HepG2 (cell line): ENCODE data around the gene TEAD1. TPM values are rescaled to one million over a fixed set of nuclear protein-coding genes. Genes with fewer than 3 reads are reported as not detected.

Experiments used
- ATAC-seq: fragments of 200-7000 bp; cut with Tn5 transposase; 3 replicates; pipeline ENCODE4 v1.9.1; 2020; ENCODE audit warnings: mild to moderate bottlenecking, moderate library complexity
- BruUV-seq: library from RNA; stranded (reverse); fragments of 400-500 nt; replicated peaks from 2 replicates; lab custom pipeline; 2021; lab: Mats Ljungman, UMichigan
- CTCF ChIA-PET: fragments of 300-600 bp; formaldehyde crosslinking; extraction: SDS; loops from one replicate; lab custom pipeline; 2021; ENCODE audit warnings: low total read pairs, inconsistent platforms, low intra/inter-chr PET ratio; lab: Yijun Ruan, JAX
- POLR2A ChIA-PET: fragments of 350-600 bp; sonication (Branson Sonifier 250); formaldehyde crosslinking; loops from one replicate; lab custom pipeline; 2020; ENCODE audit warnings: antibody characterized with exemption, inconsistent platforms; lab: Yijun Ruan, JAX
- DNase-seq: peaks from one replicate; pipeline ENCODE4 v3.0.0-alpha.2; 2015; ENCODE audit warnings: low spot score
- FAIRE-seq: peaks from 3 replicates; lab custom pipeline; 2011; peaks lifted over from hg19 to GRCh38; lab: Jason Lieb, UNC
- H2AFZ ChIP-seq: one replicate; pipeline ENCODE4 v1.6.1; 2011; ENCODE audit warnings: low read length, inconsistent platforms
- H3K27ac ChIP-seq: fragments of 300-600 bp; 3 replicates; pipeline ENCODE4 v1.8.0; 2011; ENCODE audit warnings: mixed run types, mild to moderate bottlenecking, mixed read lengths, low read length, inconsistent platforms; ENCODE audit not compliant: insufficient read depth; ENCODE audit errors: extremely low read length
- H3K27me3 ChIP-seq, 2 experiments: fragments of 200-600 bp in 1 of 2; 2 replicates in 1 of 2; 3 replicates in 1 of 2; pipeline versions ENCODE4 v1.6.0 to v1.8.0; 2011; ENCODE audit warnings: low read length in 2 of 2, mild to moderate bottlenecking in 2 of 2, moderate library complexity in 2 of 2, inconsistent platforms in 1 of 2; ENCODE audit not compliant: insufficient read depth in 2 of 2, control insufficient read depth in 1 of 2
- H3K36me3 ChIP-seq, 2 experiments: fragments of 200-600 bp in 1 of 2; replicated peaks in 1 of 2; 2 replicates in 1 of 2; 3 replicates in 1 of 2; pipeline versions ENCODE4 v1.5.1 to v1.8.0; 2011; ENCODE audit warnings: low read length in 2 of 2, inconsistent platforms in 1 of 2; ENCODE audit not compliant: insufficient read depth in 2 of 2, control insufficient read depth in 1 of 2
- H3K4me1 ChIP-seq: 2 replicates; pipeline ENCODE4 v1.5.1; 2012; ENCODE audit warnings: low read length, inconsistent platforms; ENCODE audit not compliant: insufficient read depth
- H3K4me2 ChIP-seq: 2 replicates; pipeline ENCODE4 v1.6.0; 2011; ENCODE audit warnings: low read depth, low read length, inconsistent platforms
- H3K4me3 ChIP-seq, 3 experiments: fragments of 200-600 bp in 1 of 3; sonication (generic), shearing (Covaris generic) in 1 of 3; replicated peaks in 1 of 3; 2 replicates each; pipeline ENCODE4 v1.5.1; 2011 to 2016; ENCODE audit warnings: low read length in 3 of 3, inconsistent platforms in 2 of 3, low read depth in 2 of 3, mild to moderate bottlenecking in 2 of 3, control low read depth in 1 of 3, mixed read lengths in 1 of 3; ENCODE audit not compliant: insufficient read depth in 1 of 3
- H3K79me2 ChIP-seq: one replicate; pipeline ENCODE4 v1.6.1; 2011; ENCODE audit warnings: low read length, inconsistent platforms; ENCODE audit not compliant: insufficient read depth
- H3K9ac ChIP-seq: 2 replicates; pipeline ENCODE4 v1.6.0; 2011; ENCODE audit warnings: mild to moderate bottlenecking, low read depth, low read length, inconsistent platforms; ENCODE audit not compliant: insufficient read depth
- H3K9me3 ChIP-seq: 2 replicates; pipeline ENCODE4 v1.5.1; 2012; ENCODE audit warnings: mild to moderate bottlenecking, low read length
- H4K20me1 ChIP-seq: 2 replicates; pipeline ENCODE4 v1.6.0; 2011; ENCODE audit warnings: inconsistent platforms, mild to moderate bottlenecking, low read length, moderate library complexity; ENCODE audit not compliant: insufficient read depth
- HMGA1 ChIP-seq: sonication (generic); formaldehyde crosslinking; conservative IDR thresholded peaks from 2 replicates; pipeline ENCODE4 v1.4.0; 2020; ENCODE audit warnings: missing genetic modification reagents
- HOXA5 ChIP-seq: sonication (generic); formaldehyde crosslinking; IDR thresholded peaks from 2 replicates; pipeline ENCODE4 v1.4.0; 2020; ENCODE audit warnings: missing genetic modification reagents
- NFATC3 ChIP-seq: sonication (generic); formaldehyde crosslinking; IDR thresholded peaks from 2 replicates; pipeline ENCODE4 v1.5.1; 2020; ENCODE audit warnings: mild to moderate bottlenecking, missing genetic modification reagents
- UBTF ChIP-seq: sonication (generic); formaldehyde crosslinking; IDR thresholded peaks from 2 replicates; pipeline ENCODE4 v1.4.0; 2020; ENCODE audit warnings: mild to moderate bottlenecking, missing genetic modification reagents
- ZGPAT ChIP-seq: IDR thresholded peaks from 2 replicates; pipeline ENCODE4 v1.6.1; 2016; ENCODE audit warnings: mild to moderate bottlenecking
- ZNF792 ChIP-seq: IDR thresholded peaks from 2 replicates; pipeline ENCODE4 v1.6.1; 2016
- WGBS: methylation state at CpG from one replicate; pipeline ENCODE4 v1.1.6; 2017; ENCODE audit warnings: low lambda C conversion rate; 5-methylcytosine and 5-hydroxymethylcytosine counted together
- in situ Hi-C: cut with HindIII; loops from 2 replicates; pipeline ENCODE4 v1.10.0; 2017; ENCODE audit warnings: low pct_unique_long_range_greater_than_20kb; ENCODE audit not compliant: extremely low pct_ligation_motif_present
- intact Hi-C: fragments of 100-400 bp; cut with micrococcal nuclease; formaldehyde crosslinking; loops from one replicate; pipeline ENCODE4 v1.10.0; 2022; ENCODE audit not compliant: unreplicated experiment
- polyA plus RNA-seq, 8 experiments: library from polyadenylated mRNA; depleted of rRNA in 3 of 8; stranded (reverse) in 7 of 8; unstranded in 1 of 8; fragments of >200 nt; fragmentation: Illumina TruSeq in 4 of 8; extraction: Trizol in 4 of 8; gene quantifications; 2 replicates each; pipeline versions ENCODE4 v1.2.1 to v1.2.3, GENCODE V29; 2011 to 2016; ENCODE audit warnings: low read depth in 4 of 8, missing spikeins in 1 of 8, mixed read lengths in 1 of 8; ENCODE audit not compliant: insufficient read depth in 1 of 8
- total RNA-seq, 5 experiments: library from RNA; depleted of rRNA; stranded (reverse); fragments of >200 nt; fragmentation: Illumina TruSeq; extraction: Trizol; gene quantifications; 2 replicates each; pipeline ENCODE4 v1.2.3, GENCODE V29; 2016; ENCODE audit warnings: low read depth in 1 of 5

TEAD1 gene
- total and polyA plus RNA-seq, 2 of the 13 experiments (the other 11 are each of a cell fraction or from before 2014, with no cell fraction given): 20.1 to 30.5 TPM

- TF ChIP-seq NFATC3 (CRISPR knock-in tag) (no peak), UBTF (CRISPR knock-in tag) (no peak), ZNF792 (CRISPR knock-in tag) (no peak)
Observed at GRCh38 chr11:12831471-12832202, 157.4 kb downstream of the TEAD1 start (continued).

GRCh38 chr11:12832480-12833224 lies 158.4 kb downstream of the TEAD1 start:
- Histone ChIP-seq H3K4me3 (no peak overlapping the region), H2AFZ (no peak overlapping the region), H3K36me3 (no peaks in the 10 kb centered on the region), H3K4me2 (no peak overlapping the region), H3K79me2 (peaks cover 18% of the 10 kb centered on the region), H3K27me3 (no peaks in the 10 kb centered on the region), H3K9ac (no peak overlapping the region), H3K4me1 (peaks cover 58% of the 10 kb centered on the region), H3K27ac (no peak overlapping the region), H3K9me3 (no peaks in the 10 kb centered on the region), H4K20me1 (no peaks in the 10 kb centered on the region)
- BruUV-seq: no TSS peak
- WGBS: 84% methylated on average over 2 of the region's 2 CpGs
- in situ Hi-C loops: no loop called here
- TF ChIP-seq HOXA5 (CRISPR knock-in tag) (no peak), HMGA1 (CRISPR knock-in tag) (no peak), ZGPAT (CRISPR knock-in tag) (no peak)
- FAIRE-seq (no peak), DNase-seq (no peak), ATAC-seq (no peak)
- ChIA-PET CTCF (no interaction called here), POLR2A (no interaction called here)
- intact Hi-C loops: no loop called here
